IPS DF 6.9 (cell line): ENCODE measurements around the gene SND1.
"Not testable (repeated sequence)": the region's sequence is repeated elsewhere in the genome, so short reads cannot be mapped to it uniquely, and the experiment has no call there.

Source experiments
- DNase-seq: peaks from one replicate; pipeline ENCODE4 v3.0.0-alpha.2; 2013; ENCODE audit warnings: low read depth, low spot score
- H3K27ac ChIP-seq: one replicate; pipeline ENCODE4 v1.5.1; 2013; ENCODE audit warnings: low read length, control low read depth
- H3K27me3 ChIP-seq: 2 replicates; pipeline ENCODE4 v1.6.1; 2013; ENCODE audit warnings: mild to moderate bottlenecking, low read length; ENCODE audit not compliant: control insufficient read depth, insufficient read depth
- H3K36me3 ChIP-seq: 2 replicates; pipeline ENCODE4 v1.6.1; 2013; ENCODE audit warnings: low read length; ENCODE audit not compliant: control insufficient read depth, insufficient read depth
- H3K4me1 ChIP-seq: 2 replicates; pipeline ENCODE4 v1.6.1; 2013; ENCODE audit warnings: low read length; ENCODE audit not compliant: control insufficient read depth, insufficient read depth
- H3K4me3 ChIP-seq: 2 replicates; pipeline ENCODE4 v1.5.1; 2013; ENCODE audit warnings: mild to moderate bottlenecking, low read length
- H3K9me3 ChIP-seq: 2 replicates; pipeline ENCODE4 v1.6.1; 2013; ENCODE audit warnings: low read length, inconsistent platforms; ENCODE audit not compliant: control insufficient read depth, insufficient read depth
- WGBS: extraction: QIAGEN DNeasy Blood & Tissue Kit; methylation state at CpG from one replicate; pipeline ENCODE4 v1.1.7; 2013; ENCODE audit warnings: mixed read lengths, missing lambda C conversion rate; ENCODE audit not compliant: insufficient read length, insufficient coverage; 5-methylcytosine and 5-hydroxymethylcytosine counted together

SND1 gene

DNA sequence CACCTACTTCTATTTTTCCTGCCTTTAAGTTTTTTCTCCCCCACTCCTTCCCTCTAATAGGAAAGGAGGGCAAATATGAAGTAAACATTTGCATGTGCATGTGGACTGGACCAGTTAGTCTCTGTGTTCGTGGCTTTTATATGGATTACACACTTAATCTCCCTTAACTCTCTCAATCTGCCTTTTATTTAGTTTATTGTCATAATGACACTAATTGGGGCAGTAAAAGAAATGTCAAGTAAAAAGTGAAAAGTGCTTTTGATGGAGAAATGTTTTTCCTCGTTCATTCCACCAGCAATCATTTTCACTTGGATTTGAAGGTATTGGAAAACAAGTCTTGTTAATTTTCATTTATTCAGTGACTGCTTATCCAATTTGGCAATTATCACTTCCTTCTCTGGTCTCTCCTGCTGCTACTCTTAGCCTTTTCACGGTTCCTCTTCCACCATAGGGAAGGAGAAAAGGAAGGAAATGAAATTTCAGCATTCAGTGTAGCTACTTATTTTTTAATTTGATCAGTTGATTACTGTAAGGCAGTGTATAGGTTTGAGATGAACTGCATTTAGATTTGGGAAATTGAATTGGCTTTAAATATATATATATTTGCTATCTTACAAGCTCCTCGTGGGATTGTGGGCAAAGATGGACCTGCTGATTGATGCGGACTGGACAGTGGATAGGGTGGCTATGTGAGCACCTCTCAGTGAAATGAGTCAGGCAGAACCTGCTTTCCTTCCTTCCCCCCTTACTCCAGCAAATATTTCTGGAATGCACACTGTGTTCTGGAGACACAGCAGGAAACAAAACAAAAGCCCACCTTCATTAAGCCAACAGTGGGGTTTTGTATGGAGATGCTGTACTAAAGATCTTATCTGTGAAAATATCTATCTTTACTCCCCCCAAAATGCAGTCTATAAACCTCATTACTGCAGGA lies 301.7 kb downstream of the SND1 start:
- Histone ChIP-seq H3K9me3 (no peaks in the 10 kb centered on the region), H3K27ac (no peak overlapping the region), H3K27me3 (no peaks in the 10 kb centered on the region), H3K36me3 (no peaks in the 10 kb centered on the region), H3K4me3 (no peak overlapping the region), H3K4me1 (no peaks in the 10 kb centered on the region)
- DNase-seq = no peak
- WGBS = no CpG with 5 or more reads among the region's 5 CpGs

DNA sequence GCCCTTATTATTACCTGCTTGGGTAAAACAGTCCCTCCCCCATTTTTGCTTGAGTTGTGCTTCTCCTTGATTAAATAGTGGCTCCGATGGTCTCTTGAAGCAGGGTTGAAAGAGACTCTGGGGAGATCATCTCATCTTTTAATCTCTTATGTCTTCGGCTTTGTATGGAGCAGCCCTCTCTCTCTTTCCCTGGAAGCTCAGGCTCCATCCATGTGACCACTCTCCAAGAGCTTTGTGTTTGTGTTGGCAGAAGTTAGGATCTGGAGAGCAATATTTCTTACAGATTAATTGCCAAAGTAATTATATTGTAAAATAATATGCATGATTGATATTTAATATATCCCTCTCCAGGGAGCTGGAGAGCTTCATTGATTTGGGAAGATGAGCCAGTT lies 302.4 kb downstream of the SND1 start:
- Histone ChIP-seq H3K4me1 (no peaks in the 10 kb centered on the region), H3K4me3 (no peak overlapping the region), H3K9me3 (no peaks in the 10 kb centered on the region), H3K27ac (no peak overlapping the region), H3K27me3 (no peaks in the 10 kb centered on the region), H3K36me3 (no peaks in the 10 kb centered on the region)
- no peak for DNase-seq
- WGBS = no CpG with 5 or more reads among the region's 2 CpGs

DNA sequence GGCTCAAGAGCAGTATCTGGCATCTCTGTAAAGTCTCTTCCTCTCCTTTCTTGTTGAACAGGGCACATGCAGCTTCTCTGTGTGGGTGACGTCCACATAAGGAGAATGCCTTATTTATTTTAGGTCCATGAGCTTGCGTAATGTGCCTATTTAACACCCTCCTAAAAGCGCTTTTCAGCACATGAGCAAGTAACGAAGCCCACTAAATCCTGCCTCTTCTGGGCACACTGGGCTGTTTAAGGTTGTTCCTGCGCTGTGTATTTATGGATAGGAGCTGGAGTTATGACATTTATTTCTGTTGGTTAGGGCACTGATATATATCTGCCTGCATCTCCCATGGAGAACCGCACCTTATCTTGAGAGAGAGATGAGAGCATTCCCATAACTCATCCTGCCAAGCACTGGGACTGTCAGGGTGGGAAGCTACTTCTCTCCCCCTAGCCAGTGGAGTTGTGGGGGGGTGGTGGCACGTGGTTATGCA lies 303.1 kb downstream of the SND1 start:
- H3K4me3 ChIP-seq = no peak overlapping the region
- DNase-seq = no peak
- H3K4me1 ChIP-seq = no peaks in the 10 kb centered on the region
- no peak overlapping the region for H3K27ac ChIP-seq
- no peaks in the 10 kb centered on the region for H3K9me3 ChIP-seq
- WGBS = no CpG with 5 or more reads among the region's 7 CpGs
- H3K36me3 ChIP-seq = no peaks in the 10 kb centered on the region
- H3K27me3 ChIP-seq = no peaks in the 10 kb centered on the region

DNA sequence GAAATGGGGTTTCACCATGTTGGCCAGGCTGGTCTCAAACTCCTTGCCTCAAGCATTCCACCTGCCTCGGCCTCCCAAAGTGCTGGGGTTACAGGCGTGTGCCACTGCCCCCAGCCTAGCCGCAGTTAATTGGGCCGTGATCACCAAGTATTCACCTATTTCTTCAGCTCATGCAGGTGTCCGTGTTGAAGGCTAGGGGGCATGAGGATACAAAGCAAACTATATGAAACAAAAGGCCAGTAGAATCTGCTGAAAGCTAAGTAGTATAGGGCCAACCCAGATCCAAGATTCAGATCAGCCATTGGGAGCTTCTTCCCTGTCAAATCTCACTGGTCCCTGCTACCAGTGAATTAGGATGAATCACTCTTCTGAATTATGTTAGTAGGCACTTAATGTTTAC lies 305.9 kb downstream of the SND1 start:
- Histone ChIP-seq H3K4me3 (no peak overlapping the region), H3K36me3 (no peaks in the 10 kb centered on the region), H3K9me3 (no peaks in the 10 kb centered on the region), H3K27me3 (no peaks in the 10 kb centered on the region), H3K4me1 (no peaks in the 10 kb centered on the region), H3K27ac (no peak overlapping the region)
- DNase-seq = no peak
- no CpG with 5 or more reads among the region's 5 CpGs for WGBS

DNA sequence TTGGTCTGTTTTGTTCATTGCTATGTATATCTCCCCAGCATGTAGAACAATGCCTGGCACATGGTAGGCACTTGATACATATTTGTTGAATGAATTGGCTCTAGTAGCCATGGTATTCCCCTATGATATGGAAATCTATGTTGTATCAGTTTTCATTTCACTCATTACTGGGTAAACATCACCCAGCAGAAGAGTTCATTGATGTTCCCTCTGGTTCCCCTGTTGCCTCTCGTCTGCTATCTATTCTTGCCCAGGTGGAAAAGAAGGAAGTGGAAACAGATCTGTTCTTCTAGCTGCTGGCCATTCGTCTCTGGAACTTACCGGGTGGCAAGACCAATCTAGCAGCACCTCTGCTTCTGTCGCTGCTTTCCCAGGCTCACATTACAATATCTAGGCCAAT lies 307.8 kb downstream of the SND1 start:
- H3K27me3 ChIP-seq = no peaks in the 10 kb centered on the region
- WGBS = no CpG with 5 or more reads among the region's 4 CpGs
- H3K9me3 ChIP-seq = no peaks in the 10 kb centered on the region
- no peak for DNase-seq
- no peak overlapping the region for H3K4me3 ChIP-seq
- no peaks in the 10 kb centered on the region for H3K4me1 ChIP-seq
- no peaks in the 10 kb centered on the region for H3K36me3 ChIP-seq
- no peak overlapping the region for H3K27ac ChIP-seq

DNA sequence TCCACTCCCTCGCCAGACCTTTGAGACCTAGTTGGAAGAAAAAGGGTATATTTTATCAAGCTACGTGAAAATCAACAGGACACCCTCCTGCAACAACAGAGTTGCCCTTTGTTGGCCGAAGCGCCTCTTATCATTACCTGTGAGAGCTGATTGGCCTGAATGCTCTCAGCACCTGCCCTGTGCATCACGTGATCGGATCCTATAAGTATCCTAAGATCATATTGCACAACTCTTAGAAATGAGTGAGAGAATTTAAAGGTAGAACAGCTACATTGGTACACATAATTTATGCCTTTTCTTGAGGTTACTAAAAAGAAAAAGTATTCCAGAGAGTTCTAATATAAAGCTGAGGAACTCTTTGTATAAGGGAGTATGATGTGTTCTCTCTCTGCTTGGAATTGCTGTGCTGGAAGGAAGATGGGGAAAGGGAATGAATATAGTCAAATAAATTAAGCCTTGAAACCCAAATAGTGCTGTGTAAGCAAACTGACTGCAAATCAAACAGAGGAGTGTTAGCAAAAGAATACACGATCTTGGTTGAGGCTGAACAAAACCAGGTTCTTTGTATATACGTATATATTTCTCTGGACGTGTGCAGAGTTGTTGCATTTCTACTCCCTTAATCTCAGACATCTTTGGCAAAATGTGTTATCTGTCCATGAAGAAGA lies 309.9 kb downstream of the SND1 start:
- no peak overlapping the region for H3K4me3 ChIP-seq
- DNase-seq = no peak
- no peaks in the 10 kb centered on the region for H3K36me3 ChIP-seq
- H3K27me3 ChIP-seq = no peaks in the 10 kb centered on the region
- H3K27ac ChIP-seq = no peak overlapping the region
- H3K4me1 ChIP-seq = no peaks in the 10 kb centered on the region
- no peaks in the 10 kb centered on the region for H3K9me3 ChIP-seq
- no CpG with 5 or more reads among the region's 9 CpGs for WGBS

DNA sequence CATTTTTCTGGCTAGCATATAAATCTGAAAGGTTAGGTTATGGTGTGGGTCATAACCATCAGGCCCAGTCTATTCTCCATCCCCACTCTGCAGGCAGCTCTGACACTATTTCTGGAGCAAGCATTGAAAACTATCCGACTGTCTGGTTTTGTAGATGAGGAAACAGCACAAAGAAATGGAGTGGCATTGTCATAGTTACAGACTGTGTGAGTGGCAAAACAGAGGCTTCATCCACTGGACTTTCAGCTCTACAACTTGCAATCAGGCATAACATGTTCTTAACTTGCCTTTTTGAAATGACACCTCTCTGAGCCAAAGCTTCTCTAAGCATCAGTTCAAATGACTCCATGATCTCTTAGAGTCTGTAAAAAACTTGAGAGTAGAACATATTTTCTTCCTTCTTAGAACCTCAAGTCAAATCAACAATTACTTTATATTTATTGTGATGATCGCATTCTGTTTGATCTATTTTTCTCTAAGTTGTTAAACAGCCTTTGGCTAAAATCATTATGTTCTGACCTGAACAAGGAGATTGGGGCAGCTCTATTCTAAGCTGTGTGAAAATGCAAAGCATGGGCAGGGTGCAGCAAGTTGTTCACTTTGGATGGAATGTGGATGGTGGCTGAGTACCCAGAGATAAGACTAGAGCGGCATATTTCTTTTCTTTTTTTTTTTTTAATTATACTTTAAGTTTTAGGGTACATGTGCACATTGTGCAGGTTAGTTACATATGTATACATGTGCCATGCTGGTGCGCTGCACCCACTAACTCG lies 310.8 kb downstream of the SND1 start:
- DNase-seq = no peak
- Histone ChIP-seq H3K4me1 (no peaks in the 10 kb centered on the region), H3K9me3 (no peaks in the 10 kb centered on the region), H3K4me3 (no peak overlapping the region), H3K27ac (no peak overlapping the region), H3K36me3 (no peaks in the 10 kb centered on the region), H3K27me3 (no peaks in the 10 kb centered on the region)
- WGBS = no CpG with 5 or more reads among the region's 5 CpGs

DNA sequence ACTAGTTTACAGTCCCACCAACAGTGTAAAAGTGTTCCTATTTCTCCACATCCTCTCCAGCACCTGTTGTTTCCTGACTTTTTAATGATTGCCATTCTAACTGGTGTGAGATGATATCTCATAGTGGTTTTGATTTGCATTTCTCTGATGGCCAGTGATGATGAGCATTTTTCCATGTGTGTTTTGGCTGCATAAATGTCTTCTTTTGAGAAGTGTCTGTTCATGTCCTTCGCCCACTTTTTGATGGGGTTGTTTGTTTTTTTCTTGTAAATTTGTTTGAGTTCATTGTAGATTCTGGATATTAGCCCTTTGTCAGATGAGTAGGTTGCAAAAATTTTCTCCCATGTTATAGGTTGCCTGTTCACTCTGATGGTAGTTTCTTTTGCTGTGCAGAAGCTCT lies 311.9 kb downstream of the SND1 start:
- H3K27me3 ChIP-seq, H3K4me1 ChIP-seq, DNase-seq, H3K4me3 ChIP-seq, H3K9me3 ChIP-seq, H3K27ac ChIP-seq, H3K36me3 ChIP-seq: not testable (repeated sequence)
- no CpG with 5 or more reads among the region's 1 CpG for WGBS

DNA sequence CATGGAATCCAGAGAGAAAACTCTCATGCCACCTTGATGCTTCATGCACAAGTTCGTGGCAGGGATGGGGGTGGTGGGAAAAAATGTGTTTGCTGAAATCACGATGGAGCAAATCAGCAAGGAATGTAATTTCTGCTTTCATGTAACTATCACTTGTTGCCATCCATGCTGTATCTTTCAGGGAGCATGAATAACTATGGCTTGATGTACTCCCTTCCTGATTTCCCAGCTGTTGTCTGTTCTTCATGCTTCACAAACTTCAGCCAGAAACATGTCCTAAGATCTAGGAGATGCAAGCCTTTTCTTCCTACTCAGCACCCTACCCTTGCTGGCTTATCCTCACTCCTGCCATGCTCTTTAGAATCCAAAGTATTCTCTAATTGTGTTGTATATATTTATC lies 315.3 kb downstream of the SND1 start:
- Histone ChIP-seq H3K36me3 (no peaks in the 10 kb centered on the region), H3K27ac (no peak overlapping the region), H3K4me3 (no peak overlapping the region), H3K4me1 (no peaks in the 10 kb centered on the region), H3K9me3 (no peaks in the 10 kb centered on the region), H3K27me3 (no peaks in the 10 kb centered on the region)
- DNase-seq = no peak
- WGBS = no CpG with 5 or more reads among the region's 2 CpGs

DNA sequence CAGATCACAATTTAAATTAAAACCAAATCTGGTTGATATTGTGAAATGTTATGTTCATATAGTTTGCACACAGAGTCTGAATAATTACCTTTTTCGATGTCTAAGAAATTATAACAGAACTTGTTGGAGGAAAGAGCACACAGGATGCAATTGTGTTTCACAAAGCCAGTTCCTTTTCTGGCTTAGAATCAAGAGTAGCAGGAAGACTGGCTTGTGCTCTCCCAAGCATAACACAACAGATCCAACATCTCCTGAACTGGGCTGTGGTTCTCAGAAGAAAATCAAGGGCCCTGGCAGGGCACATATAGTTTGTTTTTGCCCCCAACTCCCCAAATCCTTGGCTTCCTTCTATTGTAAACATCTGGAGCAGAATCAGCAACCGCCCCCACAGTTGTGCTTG lies 316.6 kb downstream of the SND1 start:
- DNase-seq = no peak

More for the DNA sequence above, 316.6 kb downstream of the SND1 start:
- no peaks in the 10 kb centered on the region for H3K4me1 ChIP-seq
- no peaks in the 10 kb centered on the region for H3K36me3 ChIP-seq
- no CpG with 5 or more reads among the region's 2 CpGs for WGBS
- H3K27me3 ChIP-seq = no peaks in the 10 kb centered on the region
- H3K27ac ChIP-seq = no peak overlapping the region
- H3K9me3 ChIP-seq = no peaks in the 10 kb centered on the region
- no peak overlapping the region for H3K4me3 ChIP-seq
